NCI-H1092 treated with DMSO at 0.1 percent for 48 hours (cell line): ENCODE results near the gene STAG3.
"Not testable (repeated sequence)": the region's sequence is repeated elsewhere in the genome, so short reads cannot be mapped to it uniquely, and the experiment has no call there.

Experiments used
- DNase-seq: peaks from one replicate; lab custom pipeline; 2025; lab: John Stamatoyannopoulos, UW

The STAG3 gene

DNA sequence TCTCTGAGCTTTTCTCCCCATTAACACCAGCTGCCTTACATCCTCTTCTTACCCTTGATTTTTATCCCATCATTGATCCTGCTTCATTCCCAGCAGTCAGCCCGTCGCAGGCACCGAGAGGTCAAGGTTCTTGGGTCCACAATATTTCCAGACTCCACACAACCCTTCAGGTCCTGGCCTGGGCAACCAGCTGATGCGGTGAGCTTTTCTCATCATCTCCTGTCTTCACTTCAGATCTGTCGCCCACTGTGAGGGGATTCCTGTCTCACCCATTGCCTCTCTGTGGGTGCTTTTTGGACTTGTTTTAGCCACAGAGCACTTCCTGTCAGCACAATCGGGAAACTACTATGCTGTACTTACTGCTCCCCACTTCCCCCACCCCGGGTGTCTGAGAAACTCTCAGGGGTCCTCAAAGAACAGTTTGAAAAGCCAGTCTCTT, 33.6 kb downstream of the STAG3 start:
- DNase-seq, result no peak

DNA sequence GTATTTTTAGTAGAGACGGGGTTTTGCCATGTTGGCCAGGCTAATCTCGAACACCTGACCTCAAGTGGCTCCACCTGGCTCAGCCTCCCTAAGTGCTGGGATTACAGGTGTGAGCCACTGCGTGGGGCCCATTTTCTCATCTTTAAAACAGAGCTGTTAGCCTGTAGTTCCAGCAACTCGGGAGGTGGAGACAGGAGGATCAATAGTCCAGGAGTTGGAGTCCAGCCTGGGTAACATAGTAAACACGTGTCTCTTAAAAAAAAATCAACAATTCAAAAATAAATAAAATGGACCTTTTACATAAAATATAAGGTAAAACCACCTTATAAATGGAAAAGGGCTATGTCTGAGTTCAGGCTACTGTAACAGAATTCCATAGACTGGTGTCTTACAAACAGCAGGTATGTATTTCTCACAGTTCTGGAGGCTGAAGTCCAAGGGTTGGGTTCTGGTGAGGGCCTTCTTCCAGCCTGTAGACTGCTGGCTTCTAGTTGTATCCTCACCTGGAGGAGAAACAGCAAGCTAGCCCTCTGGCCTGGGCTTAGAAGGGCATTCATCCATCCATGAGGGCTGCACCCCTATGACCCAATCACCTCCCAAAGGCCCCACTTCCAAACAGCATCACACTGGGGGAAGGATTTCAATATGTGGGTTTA, 35.0 kb downstream of the STAG3 start:
- no peak for DNase-seq

DNA sequence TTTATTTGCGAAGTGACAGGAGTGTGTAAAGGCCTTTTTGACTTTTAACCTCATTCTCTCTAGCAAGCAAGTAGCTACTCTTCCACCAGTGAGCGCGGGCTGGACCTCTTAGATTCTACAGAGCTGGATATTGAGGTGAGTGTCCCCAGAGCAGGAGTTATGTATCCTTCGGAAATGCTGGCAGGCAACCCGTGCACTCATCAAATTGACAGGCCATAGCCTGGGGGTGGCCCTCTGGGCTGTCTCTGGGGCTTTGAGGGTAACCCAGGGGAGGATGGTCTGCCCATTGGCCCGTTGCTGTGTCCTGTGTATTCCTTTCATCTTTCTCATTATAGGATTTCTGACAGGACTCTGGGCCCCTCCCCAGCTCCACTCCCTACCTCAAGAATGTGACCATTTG, 36.0 kb downstream of the STAG3 start:
- DNase-seq, result no peak

DNA sequence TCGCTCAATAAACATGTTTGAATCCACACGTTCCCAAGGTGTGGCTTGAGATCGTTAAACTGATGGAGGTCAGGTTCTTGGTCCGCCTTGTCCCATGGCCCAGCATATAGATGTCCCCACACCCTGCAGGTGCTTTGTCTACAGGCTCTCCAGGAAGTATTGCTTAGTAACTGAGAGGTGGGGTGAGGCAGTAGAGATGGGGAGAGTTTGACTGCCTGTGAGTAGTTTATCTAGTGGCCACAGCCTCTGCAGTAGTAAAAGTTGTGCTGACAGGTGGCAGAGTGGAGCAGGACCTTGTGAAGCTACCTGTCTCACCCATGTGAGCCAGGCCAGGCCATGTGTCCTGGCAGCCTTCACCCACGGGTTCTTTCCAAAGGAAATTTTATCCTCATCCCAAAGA, 36.6 kb downstream of the STAG3 start:
- DNase-seq, result not testable (repeated sequence)

DNA sequence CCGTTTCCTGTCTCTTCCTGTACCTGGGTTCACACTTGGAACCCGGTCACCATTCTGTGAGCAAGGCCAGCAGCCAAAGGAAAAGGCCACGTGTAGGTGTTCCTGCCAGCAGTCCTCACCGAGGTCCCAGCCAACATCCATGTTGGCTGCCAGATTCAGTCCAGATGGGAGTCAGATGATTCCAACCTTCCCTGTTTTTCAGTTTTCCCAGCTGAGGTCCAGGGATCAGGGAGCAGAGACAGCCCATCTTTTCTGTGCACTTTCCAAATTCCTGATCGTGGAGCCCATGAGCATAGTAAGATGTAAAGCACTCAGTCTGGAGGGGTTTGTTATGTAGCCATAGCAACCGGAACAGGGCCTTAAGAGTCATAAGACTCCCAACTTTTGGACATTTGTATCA, 38.2 kb downstream of the STAG3 start:
- DNase-seq, result no peak

DNA sequence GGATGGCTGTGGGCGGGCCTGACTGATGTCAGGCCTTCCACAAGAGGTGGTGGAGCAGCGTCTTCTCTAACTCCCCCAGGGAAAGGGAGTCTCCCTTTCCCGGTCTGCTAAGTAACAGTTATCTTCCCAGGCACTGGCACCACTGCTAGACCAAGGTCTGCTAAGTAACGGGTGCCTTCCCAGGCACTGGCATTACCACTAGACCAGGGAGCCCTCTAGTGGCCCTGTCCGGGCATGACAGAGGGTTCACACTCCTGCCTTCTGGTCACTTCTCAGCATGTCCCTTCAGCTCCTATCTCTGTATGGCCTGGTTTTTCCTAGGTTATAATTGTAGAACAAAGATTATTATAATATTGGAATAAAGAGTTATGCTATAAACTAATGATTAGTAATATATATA, 40.2 kb downstream of the STAG3 start:
- peak; percentile 67 for DNase-seq

DNA sequence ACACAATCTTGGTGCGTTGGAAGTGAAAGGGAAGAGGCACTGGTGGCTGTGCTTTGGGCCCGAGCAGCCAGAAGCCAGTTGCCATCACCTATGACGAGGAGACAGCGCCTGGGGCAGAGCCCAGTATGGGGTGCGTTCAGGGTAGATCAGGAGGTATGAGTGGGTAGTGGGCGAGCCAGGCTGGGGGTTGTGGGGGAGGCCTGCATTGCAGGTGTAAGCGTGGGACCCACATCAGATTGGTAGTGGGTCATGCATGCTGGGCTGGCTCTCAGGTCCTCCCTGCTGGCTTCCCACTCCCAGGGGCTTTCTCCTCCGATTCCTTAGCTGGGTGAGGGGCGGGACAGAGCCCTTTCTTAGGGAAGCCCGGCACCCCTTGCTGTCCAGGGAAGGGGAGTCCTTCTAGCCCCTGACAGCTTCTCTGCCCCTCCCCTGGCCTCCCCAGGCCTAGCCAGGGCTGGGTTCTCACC, 41.6 kb downstream of the STAG3 start:
- no peak for DNase-seq

DNA sequence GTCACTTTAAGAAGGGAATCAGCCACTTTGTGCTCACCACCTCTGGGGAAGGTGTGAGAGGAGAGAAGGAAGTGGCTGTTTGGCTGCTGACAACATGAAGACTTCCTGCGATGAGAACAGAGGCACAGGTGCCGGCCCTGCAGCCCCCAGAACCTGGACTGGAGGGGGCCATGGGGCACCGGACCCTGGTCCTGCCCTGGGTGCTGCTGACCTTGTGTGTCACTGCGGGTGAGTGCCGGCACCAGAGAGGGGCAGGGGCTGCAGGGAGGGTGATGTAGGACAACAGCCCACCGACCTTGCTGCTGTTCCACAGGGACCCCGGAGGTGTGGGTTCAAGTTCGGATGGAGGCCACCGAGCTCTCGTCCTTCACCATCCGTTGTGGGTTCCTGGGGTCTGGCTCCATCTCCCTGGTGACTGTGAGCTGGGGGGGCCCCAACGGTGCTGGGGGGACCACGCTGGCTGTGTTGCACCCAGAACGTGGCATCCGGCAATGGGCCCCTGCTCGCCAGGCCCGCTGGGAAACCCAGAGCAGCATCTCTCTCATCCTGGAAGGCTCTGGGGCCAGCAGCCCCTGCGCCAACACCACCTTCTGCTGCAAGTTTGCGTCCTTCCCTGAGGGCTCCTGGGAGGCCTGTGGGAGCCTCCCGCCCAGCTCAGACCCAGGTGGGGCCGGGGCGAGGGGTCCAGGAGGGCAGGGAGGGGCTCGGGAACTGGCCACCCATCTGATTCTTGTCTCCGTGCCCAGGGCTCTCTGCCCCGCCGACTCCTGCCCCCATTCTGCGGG, 42.3 kb downstream of the STAG3 start, which contains the start of gene PVRIG:
PVRIG (plus strand) TSS at position 149 of the 785 bp plus-strand sequence; CDS start at position 171, 22 bp downstream.
- DNase-seq, result not testable (repeated sequence)

DNA sequence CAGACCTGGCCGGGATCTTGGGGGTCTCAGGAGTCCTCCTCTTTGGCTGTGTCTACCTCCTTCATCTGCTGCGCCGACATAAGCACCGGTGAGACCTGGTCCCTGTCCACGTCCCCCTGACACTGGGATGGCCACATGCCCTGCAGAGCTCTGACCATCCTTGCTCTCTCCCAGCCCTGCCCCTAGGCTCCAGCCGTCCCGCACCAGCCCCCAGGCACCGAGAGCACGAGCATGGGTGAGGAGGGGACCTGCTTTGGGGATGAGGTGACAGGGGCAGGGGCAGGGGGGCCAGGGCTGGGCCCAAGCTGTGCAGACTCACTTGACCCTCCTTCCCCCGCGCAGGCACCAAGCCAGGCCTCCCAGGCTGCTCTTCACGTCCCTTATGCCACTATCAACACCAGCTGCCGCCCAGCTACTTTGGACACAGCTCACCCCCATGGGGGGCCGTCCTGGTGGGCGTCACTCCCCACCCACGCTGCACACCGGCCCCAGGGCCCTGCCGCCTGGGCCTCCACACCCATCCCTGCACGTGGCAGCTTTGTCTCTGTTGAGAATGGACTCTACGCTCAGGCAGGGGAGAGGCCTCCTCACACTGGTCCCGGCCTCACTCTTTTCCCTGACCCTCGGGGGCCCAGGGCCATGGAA, 43.0 kb downstream of the STAG3 start:
- no peak for DNase-seq

DNA sequence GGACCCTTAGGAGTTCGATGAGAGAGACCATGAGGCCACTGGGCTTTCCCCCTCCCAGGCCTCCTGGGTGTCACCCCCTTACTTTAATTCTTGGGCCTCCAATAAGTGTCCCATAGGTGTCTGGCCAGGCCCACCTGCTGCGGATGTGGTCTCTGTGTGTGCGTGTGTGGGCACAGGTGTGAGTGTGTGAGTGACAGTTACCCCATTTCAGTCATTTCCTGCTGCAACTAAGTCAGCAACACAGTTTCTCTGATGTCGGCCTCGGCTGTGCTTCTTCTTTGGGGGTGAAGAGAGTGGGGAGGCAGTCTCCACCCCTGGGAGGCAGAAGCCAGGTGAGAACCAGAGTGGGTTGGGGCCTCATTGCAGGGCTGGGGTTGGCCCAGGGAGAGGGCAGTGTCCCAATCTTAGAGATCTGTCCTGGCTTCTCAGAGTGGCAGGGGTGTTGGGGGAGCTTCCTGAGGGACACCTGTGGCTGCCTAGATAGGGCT, 43.6 kb downstream of the STAG3 start:
- DNase-seq, result no peak

DNA sequence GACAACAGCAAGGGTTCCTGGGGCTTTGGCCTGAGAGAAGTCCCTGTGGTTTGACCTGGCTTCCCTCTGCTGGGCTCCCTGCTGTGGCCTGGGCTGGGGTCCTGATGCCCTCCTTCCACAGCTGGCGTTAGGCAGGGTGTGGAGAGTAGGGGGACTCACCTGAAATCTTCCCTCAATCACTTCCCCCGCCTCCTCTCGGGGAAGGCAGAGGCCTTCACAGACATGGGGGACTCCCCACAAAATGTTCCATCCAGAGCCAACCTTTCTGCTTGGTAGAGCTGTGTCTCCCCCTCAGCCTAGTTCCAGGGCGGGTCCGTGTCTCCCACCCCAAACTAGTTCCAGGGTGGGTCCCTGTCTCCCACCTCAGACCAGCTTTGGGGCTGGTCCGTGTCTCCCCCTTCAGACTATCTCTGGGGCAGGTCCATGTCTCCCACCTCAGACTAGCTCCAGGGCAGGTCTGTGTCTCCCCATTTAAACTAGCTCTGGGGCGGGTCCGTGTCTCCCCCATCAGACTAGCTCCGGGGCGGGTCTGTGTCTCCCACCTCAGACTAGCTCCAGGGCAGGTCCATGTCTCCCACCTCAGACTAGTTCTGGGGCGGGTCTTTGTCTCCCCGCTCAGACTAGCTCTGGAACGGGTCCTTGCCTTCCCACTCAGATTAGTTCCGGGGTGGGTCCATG, 44.2 kb downstream of the STAG3 start:
- no peak for DNase-seq

DNA sequence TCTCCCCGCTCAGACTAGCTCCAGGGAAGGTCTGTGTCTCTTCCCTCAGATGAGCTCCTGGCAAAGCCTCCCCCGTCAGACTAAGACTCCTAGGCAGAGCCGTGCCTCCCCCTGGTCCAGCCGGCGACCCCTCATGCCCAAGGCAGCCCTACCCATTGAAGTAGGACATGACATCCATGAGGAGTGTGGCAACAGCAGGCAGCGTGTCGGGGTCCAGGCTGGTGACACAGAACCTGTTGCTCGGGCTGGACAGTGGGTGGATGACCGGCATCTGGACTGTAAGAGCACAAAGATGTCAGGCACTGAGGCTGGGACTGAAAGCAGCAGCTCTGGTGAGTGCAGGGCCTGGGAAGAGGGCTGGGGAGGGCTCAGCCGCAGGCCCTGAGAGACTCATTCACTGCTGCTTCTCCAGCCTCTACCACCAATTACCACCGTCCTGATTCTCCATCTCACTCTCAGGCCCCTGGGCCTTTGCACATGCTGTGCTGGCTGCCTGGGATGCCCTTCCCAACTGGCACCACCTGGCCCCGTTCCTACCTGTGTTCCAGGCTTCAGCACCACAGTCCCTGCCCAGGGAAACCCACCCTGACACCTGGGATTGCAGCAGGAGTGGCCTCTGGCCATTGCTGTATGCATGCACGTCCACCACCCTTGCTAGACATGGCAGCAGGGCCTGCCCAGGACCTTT, 44.9 kb downstream of the STAG3 start:
- DNase-seq, result no peak

DNA sequence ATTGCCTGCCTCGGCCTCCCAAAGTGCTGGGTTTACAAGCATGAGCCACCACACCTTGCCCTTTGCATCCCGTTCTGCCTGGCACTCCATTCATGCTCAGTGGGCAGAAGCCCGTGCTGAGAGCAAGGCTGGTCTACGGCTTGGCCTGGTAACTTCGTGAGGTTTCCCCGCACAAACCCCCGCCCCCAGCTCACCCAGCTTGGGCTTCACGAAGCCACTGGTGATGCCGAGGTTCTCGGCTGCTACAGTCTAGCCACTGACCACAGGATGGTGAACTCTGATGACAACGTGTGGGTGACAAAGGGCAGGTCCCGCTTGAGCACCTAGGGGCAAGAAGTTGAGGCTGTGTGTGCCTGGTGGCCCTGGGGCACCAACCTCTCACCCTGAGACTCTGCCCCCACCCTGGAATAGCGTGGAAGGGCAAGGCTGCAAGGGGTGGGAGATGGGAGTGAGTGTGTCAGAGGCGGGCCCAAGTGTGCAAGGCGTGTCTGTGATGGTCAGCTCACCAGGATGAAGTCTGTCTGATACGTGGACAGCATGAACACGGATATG, 45.7 kb downstream of the STAG3 start:
- DNase-seq, result not testable (repeated sequence)

DNA sequence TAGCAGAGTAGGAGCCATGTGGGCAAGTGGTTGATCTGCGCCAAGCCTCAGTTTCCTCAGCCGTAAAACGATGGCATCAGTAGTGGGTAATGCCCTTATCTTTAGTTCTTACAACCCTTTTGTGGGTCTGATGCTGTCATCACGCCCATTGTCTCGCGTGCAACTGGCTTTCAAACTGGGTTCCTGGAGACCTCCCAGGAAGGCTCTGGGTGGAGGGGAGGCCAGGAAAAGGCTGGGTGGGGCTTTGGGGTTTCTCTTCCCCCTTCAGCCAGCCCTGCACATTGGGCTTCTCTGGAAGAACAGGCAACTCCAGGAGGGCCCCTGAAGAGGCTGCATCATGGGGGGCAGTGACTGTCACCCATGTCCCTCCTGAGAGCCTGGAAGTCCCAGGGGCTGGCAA, 47.2 kb downstream of the STAG3 start:
- not testable (repeated sequence) for DNase-seq

DNA sequence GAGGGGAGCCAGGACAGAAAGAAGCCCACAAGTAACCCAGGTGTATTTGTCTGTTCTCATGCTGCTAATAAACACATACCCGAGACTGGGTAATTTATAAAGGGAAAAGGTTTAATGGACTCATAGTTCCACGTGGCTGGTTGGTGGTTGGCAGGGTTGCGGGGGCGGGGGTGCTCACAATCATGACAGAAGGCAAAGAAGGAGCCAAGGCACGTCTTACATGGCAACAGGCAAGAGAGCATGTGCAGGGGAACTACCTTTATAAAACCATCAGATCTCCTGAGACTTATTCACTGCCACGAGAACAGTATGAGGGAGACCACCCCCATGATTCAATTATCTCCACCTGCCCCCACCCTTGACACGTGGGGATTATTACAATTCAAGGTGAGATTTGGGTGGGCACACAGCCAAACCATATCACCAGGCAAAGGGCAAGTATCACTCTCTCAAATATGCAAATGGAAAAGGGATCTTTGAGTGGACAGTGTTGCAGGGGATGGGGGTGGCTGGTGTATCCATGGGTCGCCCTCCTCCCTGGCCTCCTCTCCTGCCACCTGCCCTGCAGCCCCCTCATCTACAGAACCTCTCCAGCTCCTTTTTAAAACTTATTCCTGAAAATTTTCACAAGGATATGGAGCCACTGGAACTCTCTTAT, 57.1 kb downstream of the STAG3 start:
- not testable (repeated sequence) for DNase-seq

DNA sequence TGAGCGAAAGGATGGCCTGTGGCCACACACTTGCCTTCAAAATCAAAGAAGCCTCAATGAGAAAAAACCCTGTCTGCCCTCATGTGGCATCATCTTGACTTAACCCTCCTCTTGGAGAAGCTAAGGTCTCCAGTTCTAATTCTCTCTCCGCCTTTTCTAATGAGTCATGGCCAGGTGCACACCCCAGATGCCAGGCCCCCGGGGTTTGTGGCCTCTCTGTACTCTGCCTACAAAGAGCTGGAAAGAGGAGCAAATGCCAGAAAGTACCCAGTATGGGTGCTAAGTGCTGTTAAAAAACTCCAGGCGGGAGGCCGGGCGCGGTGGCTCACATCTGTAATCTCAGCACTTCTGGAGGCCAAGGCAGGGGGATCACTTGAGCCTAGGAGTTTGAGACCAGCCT, 62.3 kb downstream of the STAG3 start:
- DNase-seq, result not testable (repeated sequence)

DNA sequence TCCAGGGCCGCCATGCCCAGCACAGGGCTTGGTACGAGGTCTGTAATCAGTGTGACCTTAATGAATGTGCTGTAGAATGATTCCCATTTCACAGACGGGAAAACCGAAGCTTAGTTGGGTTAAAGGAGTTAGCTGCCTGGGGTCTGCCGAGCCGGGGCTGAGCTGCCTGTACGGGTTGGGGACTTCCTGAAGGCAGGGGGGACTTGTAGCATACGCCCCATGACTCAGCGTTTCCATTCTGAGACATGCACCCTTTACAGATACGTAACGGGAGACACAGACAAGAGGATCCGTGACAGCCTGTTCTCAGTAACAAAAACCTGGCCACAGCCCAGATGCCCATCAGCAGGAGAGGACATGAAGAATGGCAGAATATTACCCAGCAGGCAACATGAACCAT, 65.7 kb downstream of the STAG3 start:
- DNase-seq, result not testable (repeated sequence)

DNA sequence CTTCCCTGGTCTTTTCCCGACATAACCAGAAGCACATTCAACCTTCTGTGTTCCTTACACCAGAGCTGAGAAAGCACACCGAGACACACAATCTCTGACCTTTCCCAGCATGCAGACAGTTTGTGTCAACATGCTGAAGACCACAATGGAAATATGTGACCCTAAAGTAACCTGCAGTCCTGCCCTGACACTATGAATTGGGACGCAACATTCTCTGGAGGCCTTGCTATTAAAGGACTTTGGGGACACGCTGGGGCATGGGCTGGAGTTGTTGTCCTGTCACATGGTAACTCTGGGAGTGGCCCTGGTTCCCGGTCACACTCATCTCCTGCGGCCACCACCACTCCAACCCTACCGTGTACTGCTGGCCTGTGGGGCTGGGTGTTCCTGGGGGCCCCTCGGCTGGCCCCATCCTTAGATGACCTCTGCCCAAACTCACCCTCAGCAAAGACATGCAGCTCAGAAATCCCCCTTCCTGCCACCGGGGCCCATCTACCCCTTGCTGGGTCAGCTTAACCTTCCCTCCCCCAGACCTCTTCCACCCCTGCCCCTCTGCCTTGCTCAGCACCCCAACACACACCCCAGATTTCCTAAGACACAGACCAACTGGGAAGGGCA, 67.4 kb downstream of the STAG3 start:
- not testable (repeated sequence) for DNase-seq

DNA sequence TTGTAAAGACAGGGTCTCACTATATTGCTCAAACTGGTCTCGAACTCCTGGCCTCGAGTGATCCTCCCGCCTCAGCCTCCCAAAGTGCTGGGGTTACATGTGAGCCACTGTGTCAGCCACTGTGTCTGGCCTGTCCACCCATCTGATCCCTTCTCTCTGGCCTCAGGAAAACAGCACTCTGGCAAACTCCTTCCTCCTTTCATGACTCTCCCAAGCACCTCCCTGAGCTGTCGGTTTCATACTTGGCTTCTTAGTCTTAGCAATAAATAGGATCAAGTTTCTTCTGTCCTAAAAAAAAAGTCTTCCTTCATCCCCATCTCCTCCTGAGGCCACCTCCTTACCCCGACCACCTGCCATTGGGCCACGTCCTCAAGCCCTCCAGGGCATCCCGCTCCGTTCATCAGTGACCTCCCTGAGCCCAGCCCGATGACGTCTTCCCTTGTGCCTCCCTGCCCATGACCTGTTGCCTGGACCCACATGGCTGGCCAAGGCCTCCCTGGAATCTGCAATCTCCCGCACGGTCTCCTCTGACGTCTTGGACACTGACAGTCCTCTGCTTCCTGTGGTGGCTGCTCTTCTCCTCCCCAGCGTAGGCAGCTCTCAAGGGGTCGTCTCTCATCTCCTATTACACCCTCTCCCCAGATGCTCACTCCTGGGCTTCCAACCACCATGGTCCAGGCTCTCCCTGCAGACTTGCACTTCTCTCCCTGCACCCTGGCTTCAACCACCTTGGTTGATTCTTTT, 68.6 kb downstream of the STAG3 start:
- not testable (repeated sequence) for DNase-seq

DNA sequence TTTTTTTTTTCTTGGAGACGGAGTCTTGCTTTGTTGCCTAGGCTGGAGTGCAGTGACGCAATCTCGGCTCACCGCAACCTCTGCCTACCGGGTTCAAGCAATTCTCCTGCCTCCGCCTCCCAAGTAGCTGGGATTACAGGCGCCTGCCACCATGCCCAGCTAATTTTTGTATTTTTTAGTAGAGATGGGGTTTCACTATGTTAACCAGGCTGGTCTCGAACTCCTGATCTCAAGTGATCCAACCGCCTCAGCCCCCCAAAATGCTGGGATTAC, 69.1 kb downstream of the STAG3 start:
- DNase-seq, result not testable (repeated sequence)
